ENCODE data around the gene ITPR1. TPM values are rescaled to one million over a fixed set of nuclear protein-coding genes. Genes with fewer than 3 reads are reported as not detected.
"Not testable (repeated sequence)": the region's sequence is repeated elsewhere in the genome, so short reads cannot be mapped to it uniquely, and the experiment has no call there.

ITPR1 gene
- 30.4 TPM for total RNA-seq

DNA sequence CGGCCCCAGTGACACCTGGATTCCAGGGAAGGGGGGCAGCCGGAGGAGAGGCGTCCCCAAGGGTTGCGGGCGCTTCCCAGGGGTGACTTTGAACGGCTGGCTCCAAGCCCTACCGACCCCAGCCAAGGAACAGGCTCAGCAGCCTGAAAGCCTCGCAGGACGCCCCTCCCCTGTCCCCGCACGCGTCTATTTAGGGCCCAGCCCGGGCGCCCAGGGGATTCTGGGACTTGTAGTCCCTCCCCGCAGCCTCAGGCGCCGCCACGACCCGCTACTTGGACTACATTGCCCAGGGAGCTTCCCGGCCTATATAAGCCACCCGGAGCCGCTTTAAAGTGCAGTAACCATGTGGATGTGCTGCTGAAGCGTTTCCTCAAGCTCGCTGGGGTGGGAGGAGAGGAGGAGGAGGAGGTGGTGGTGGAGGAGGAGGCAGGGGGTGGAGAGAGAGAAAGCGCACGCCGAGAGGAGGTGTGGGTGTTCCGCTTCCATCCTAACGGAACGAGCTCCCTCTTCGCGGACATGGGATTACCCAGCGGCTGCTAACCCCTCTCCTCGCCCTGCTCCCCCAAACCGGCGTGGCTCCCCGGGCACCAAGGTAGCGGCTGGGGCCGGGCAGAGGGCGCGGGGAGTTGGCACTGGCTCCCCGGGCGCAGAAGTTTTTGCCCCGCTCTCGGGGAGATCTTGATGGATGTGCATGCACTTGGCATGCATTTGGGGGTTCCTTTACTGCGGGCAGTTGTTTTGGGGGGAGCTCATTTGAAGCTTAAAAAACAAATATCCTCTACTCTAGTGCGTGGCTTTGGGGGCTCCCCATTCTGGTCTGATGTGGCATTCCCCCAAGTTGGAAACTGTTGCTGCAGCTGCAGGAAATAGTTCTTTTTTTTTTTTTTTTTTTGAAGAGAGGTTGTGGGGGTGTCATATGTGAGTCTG is at the start of gene ITPR1:
ITPR1 (plus strand) TSS at position 335 of the 927 bp plus-strand sequence. CDS start 23,144 bp downstream, outside the sequence.
- peak; percentile 98 for DNase-seq

DNA sequence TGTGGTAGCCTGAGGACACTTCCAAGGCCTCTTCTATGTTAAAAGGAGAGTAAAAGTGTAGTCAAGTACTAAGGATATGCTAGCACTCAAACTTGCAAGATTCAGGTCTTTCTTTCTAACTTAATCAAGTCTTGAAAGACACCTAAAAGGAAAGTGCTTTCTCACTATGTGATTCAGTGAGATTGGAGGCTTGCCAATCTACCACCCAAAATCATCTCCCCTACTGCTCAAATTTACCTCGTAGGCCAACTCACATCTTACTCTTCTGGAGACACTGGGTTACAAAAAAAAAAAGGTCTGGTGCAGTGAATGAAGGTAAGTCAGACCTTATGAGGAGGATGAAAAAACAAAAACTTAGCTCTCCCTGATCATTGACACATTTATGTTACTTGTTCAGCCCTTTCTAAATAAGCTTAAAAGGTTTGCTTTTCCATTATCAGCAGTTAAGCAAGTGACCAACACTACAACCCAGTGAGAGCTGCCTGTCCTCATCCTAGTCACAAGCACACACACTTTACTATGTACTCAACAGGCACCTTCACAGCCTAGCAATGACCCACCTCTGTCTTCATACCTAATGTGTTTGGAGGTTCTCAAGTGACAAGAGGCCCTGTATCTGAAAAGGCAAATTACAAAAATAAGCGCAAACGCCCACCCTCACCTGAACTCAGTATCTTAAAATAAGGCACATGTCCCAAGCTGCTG is 45.7 kb upstream of the ITPR1 start:
- DNase-seq: no peak

DNA sequence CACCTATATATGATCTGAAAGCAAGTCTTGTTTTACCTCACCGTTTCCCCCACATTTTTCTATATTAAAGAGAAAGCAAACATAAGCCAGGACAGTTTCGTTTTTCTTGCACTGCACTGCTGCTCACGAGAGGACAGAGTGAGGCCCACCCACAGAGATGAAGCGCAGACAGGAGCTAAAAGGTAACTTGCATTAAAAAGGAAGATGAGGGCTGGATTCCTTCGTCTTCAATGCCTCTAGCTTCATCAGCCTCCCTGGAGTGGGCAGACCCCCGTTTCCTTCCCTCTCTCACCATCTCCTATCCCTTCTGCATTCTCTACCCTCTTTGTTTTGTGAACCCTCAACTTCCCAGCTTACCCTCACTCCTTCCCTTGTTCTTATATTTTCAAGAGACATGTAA is 45.0 kb upstream of the ITPR1 start:
- DNase-seq: no peak

DNA sequence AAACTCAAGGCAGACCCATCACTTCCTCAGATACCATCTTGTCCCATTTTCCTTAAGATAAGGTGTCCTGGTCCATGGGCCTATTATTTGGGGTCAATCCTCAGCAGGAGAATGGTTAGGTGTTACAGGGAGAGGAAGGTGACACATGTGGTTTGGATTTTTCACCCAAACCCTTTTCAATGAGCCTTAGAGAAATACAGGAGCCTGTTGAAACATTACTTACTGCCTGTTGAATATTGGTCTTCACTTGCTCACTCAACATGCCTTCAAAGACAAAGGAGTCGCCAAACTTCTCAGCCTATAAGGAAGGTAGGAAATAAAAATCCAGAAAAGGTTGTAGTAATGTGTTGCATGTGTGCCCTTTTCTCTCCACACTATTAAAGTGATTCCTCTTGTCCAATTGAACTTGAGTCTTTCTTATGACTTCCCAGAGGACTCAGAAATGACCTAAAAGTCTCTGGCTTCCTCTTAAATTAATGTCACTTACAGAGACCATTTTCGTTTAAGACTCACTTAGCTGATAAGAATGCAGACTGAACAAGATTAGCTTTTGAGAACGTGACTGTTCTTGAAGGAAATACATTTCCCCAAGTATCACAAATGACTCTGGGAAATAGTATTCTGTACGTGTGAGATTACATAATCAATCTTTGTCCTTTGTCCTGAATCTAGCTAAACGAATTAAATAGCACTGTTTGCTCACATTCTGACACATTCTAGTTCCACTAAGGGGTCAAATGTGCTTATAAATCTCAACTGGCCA is 43.9 kb upstream of the ITPR1 start:
- DNase-seq: no peak

DNA sequence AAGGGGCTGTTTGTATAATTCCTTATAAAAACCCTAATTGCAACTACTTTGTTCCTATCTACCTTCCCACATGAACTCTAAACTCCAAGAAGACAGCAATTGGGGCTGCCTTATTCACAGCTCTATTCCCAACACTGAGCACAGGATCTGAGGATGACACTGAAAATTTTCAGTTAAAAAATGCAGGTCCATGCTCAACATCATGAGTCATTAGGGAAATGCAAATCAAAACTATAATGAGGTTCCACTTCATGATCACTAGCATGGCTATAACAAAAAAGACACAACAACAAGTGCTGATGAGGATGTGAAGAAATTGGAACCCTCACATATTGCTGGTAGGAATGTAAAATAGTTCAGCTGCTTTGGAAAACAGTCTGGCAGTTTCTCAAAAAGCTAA is 39.0 kb upstream of the ITPR1 start:
- no peak for DNase-seq

DNA sequence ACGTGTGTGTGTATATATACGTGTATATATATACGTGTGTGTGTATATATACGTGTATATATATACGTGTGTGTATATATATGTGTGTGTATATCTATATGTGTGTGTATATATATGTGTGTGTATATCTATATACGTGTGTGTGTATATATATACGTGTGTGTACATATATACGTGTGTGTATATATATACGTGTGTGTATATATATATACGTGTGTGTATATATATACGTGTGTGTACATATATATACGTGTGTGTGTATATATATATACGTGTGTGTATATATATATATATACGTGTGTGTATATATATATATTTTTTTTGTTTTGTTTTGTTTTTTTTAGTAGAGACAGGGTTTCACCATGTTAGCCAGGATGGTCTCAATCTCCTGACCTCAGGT is 36.4 kb upstream of the ITPR1 start:
- not testable (repeated sequence) for DNase-seq

DNA sequence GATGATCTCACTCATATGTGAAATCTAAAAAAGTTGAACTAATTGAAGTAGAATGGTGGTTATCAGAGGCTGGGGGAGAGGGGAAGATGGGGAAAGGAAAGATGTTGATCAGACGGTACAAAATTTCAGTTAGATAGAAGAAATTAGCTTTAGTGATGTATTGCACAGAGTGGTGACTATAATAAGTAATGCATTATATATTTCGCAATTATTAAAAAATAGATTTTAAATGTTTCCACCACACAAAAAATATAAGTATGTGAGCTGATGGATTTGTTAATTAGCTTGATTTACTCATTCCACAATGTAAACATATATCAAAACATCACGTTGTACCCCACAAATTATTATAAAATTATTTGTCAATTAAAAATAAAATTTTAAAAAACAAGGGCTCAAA is 34.2 kb upstream of the ITPR1 start:
- DNase-seq: no peak

DNA sequence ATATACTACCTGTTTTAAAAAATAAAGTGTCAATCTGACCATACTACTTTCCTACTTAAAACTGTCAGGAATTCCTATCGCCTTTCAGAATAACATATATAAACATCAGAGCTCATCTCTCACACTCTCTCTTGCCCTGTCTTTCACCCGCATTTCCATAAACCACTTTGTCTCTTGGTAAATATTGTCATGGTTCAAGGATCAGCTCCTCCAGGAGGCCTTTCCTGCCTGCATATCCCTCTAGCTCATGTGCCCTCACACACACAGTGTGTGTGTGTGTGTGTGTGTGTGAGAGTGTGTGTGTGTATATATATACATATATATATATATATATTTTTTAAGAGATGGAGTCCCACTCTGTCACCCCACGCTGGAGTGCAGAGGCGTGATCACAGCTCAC is 32.8 kb upstream of the ITPR1 start:
- DNase-seq: no peak

DNA sequence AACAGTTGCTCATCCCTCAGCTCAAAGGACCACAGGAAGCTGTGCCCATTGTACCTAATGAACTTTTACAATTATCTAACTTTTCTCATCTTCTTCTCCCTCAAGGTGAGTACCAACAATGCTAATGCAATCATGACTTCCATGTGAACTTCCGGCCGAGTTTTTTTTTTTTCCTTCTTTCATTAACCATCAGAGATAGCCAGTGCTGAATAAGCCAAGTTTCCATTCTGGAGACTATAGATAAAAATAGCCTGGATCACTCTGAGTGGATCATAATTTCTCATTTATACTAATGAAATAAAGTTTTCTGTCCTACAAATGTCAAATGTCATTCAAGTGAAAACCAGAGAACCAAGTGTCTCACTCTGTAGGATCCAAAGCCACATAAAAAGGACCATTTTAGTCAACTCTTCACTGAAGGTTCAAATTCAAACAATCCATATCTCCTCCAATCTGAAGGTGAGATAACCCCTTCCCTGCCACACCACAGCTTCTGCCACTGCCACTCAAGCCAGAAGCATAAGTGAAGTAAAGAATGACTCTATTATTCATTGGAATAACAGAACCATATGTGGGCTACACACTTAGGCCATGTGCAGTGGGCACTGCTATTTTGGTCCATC is 31.6 kb upstream of the ITPR1 start:
- no peak for DNase-seq

DNA sequence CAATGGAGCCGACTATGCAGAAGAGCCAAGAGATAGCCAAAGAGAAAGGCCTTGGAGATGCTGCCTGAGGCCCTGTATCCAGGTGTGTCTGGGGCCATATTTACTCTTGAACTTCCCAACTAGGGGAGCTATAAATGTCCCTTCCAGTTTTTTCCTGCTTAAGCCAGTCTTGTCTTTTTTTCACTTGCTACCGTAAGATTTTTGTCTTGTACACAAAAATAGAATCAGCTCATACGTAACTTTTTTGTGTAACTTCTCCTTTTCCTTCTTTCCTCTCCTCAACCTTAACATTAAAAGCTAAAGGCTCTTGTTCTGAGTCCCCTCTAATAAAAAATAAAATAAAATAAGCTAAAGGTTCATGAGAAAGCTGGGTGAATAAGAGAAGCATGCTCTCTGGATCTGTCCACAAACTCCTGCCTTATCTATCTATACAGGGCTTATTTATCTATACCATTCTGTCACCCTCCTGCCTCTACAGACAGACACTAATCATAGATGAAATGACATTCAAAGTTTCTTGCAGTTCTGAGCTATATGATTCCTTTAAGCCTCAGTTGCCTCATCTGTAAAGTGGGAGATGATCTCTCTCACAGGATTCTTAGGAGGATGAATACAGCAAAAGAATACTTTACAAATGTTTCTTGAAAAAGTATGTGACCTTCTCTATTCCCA is 30.6 kb upstream of the ITPR1 start:
- no peak for DNase-seq

DNA sequence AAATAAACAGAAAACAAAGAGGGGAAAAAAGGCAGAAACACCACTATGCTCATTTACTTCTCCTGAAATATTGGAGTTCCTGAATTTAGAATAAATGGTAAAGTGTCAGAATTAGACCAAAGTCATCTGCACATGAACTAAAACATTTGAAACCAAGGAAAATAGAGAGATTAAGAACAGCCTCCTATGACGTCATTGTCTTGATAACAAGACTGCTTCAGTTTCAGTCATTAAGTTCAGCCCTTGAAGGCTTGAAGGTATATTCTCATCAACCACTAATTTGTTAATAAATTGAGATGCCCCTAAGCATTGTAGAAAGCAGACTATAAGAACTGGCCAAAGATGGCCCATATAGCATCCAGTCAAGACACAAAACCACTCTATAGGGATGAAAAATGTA is 28.6 kb upstream of the ITPR1 start:
- no peak for DNase-seq

DNA sequence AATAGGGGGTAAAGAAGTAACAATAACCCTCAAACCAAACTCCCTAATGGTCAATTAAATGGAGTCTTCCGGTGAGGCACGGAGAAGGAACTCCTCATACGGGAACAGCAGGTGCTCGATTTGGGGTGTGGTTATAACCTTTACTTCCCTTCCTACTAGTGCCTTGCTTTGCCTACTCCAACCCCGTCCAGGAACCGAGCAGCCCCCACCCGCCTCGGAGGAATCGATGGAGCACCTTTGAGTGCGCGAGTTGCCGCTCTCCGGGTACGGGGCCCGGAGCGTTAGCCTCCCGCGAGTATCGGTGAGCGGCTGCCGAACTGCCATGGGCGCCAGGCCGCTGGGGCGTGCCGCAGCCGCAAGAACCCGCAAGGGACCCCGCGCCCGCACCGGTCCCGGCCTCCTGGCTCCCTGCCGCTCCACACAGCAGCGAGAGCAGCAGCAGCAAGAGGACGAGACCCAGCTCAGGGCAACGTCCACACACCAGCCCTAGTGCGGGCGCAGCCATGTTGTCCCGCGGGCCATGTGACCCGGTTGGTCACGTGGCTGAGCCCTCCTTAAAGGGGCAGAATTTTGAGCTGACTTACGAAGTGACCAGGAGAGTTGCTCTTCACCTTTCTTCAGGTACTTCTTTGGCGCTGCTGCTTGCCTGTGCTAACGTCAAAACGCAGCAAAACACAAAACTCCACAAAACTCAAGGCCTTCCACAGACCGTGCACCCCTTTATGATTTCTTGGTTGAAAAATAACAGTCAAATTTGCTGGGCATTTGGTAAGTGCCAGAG is 26.2 kb upstream of the ITPR1 start, which contains the start of gene SUMF1:
SUMF1 (minus strand) TSS at position 529 of the 781 bp plus-strand sequence; CDS start at position 505, 24 bp downstream.
- DNase-seq: peak; percentile 65

DNA sequence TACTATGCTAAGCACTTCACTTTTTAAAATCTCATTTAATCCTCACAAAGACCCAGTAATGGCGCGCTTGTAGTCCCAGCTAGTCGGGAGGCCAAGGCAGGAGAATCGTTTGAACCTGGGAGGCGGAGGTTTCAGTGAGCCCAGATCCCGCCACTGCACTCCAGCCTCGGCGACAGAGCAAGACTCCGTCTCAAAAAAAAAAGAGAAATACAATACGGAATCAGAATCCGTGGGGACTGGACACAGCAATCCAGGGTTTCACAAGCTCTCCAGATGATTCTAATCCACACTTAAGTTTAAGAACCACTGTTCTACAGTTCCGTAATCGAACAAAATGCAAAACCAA is 25.7 kb upstream of the ITPR1 start:
- no peak for DNase-seq

DNA sequence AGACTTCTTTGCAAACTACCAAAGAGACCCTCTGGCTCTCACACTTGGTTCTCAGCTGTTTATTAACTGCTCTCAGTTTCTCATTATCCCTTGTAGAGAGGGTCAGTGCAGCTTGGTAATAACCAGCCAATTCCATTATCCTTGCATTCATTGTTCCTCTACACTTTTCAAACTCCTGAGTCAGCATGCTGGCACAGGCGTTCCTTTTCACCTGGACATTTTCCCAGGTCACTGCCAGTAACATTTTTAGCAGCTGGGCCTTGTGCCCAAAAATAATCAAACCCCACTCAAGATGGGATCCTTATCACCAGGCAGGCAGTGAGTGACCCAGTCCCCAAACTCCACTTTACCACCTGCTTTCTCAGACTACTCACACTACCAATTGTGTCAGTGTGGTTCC is 21.2 kb upstream of the ITPR1 start:
- no peak for DNase-seq

DNA sequence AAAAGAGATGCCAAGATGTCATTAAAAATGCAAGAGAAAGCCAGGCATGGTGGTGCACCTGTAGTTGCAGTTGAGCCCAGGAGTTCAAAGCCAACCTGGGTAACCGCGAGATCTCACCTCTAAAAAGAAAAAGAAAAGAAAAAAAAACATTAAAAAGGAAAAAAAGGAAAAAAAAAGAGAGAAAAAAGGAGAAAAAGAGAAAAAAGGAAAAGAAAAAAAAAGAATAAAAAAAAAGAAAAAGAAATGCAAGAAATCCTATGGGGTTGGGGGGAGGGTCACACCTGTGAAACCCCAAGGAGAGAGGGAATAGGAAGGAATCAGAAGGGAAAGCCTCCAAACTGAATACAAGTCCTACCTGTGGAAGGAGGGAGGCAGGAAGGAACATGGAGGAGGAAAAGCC is 20.8 kb upstream of the ITPR1 start:
- DNase-seq: no peak

DNA sequence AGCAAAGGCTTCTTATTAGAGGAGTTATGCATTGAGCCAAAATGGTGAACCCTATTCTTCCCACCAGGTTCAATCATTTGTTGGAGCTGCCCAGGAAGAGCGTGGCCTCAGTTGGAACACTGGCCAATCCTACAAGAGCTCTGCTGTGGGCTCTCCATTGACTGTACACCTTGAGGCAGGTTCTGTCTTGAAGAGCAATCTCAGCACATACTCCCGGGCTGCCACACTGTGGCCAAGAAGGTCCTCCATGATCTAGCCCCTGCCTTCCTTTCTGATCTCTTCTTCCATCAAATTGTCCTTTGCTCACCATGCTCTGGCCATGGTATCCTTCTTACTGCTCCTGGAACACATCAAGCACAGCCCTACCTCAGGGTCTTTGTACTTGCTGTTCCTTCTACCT is 20.4 kb upstream of the ITPR1 start:
- no peak for DNase-seq

DNA sequence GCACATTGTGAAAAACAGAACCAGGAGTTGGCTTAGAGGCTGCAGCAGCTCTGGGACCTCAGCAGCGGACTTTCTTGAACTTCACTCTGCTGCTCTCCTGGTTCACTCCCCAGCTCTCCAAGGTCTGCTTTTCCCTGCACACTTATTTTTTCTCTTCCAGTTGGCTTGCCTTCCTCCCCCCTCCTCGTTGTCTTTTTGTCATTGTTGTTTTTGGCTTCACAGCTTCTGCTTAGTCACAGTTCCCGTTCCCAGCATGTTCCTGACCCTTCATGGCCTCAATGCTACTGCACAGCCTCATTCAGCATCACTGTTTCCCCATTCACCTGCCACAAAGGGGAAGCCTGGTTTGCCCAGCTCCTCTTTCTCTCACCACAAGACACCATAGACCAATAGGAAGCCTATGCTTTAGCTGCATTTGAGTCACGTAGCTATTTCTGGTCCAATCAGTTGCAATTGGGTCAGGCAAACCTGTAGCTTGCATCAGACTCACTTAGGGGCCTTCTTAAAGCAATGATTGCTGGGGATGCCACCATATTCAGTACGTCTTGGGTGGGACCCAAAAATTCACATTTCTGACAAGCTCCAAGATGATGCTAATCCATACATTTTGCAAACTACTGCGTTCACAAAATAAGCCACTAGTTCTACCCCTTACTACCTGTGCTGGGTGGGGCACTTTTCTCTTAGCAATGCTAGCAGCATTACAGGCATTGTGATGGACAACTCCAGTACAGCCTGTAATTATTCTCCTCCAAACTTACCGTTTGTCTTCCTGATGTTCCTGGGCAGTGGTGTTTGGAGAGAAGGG is 18.3 kb upstream of the ITPR1 start:
- no peak for DNase-seq

DNA sequence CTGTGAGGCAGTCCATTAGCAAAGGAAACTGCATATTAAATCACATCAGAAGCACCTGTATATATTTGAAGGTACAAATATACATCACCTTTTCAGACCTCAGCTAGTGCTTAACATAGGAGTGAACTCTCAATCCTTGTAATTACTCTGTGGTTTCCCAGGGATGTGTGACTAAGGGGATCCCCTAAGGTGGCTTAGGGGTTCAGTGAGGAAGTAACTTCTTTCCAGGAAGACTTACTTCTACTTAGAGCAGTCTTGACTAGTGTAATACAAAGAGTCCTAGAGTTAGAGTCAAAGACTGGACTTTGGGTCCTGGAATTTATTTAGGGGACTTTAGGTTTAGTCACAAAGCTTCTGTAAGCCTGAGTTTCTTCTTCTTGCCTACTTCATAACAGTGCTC is 17.3 kb upstream of the ITPR1 start:
- DNase-seq: no peak

DNA sequence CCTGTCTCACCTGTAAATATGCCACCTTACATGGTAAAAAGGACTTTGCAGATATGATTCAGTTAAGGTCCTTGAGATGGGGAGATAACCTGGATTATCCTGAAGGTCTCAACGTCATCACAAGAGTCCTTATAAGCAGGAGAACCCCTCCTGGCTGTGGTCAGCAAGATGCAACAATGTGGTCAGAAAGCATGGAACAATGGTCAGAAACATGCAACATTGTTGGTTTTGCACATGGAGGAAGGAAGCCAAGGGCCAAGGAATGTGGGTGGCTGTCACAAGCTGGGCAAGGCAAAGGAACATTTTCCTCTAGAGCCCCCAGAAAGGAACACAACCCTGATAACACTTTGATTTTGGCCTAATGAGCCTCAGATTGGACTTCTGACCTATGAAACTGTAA is 16.7 kb upstream of the ITPR1 start:
- DNase-seq: no peak

DNA sequence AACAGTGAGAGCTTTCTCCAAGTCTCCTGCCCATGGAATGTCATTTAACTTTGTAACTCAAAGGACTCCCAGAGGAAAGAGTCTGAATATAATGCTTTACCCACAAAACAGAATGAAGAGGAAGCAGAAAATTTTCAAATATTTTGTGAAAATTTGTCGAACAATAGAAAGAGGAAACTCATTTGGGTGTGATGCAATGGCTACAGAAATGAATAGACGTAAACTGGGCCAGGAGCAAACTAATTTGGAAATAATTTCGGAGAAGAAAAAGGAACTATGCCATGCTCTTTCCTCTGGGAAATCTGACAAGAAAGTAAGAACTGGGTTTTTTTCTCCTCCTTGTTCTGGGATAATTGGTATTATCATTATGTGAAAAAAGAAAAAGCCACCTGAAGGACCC is 14.9 kb upstream of the ITPR1 start:
- no peak for DNase-seq
